Fibroblast of the aortic adventitia (primary cell): ENCODE results near the gene PRKCA. TPM values are rescaled to one million over a fixed set of nuclear protein-coding genes. Genes with fewer than 3 reads are reported as not detected.
"Not testable (repeated sequence)": the region's sequence is repeated elsewhere in the genome, so short reads cannot be mapped to it uniquely, and the experiment has no call there.

Experiments used
- DNase-seq: peaks from one replicate; pipeline ENCODE4 v3.0.0-alpha.2; 2010; ENCODE audit warnings: low read depth
- H3K4me3 ChIP-seq: 2 replicates; pipeline ENCODE4 v1.5.1; 2011; ENCODE audit warnings: low read depth, mild to moderate bottlenecking, control low read depth, low read length, moderate library complexity
- CTCF ChIP-seq: IDR thresholded peaks from 2 replicates; pipeline ENCODE4 v1.5.1; 2011; ENCODE audit warnings: mild to moderate bottlenecking, low read length, control low read depth, inconsistent platforms; ENCODE audit not compliant: insufficient read depth
- total RNA-seq: library from RNA; depleted of rRNA; stranded (reverse); fragments of >200 nt; gene quantifications from 2 replicates; pipeline ENCODE4 v1.2.3, GENCODE V29; 2012; ENCODE audit warnings: low replicate concordance

PRKCA gene
- total RNA-seq, 1 donor, result 43.7 TPM

- H3K4me3 ChIP-seq, result no peak overlapping the region
- TF ChIP-seq CTCF, result no peak
- DNase-seq, result no peak
Measured at GRCh38 chr17:66450008-66450851, 147.8 kb downstream of the PRKCA start.

GRCh38 chr17:66450852-66451158 is 148.4 kb downstream of the PRKCA start:
- DNase-seq, result no peak
- H3K4me3 ChIP-seq, result no peak overlapping the region
- no peak for TF ChIP-seq CTCF

- peak; percentile 13 for TF ChIP-seq CTCF
- DNase-seq, result no peak
- no peak overlapping the region for H3K4me3 ChIP-seq
Measured at GRCh38 chr17:66451188-66452149, 149.1 kb downstream of the PRKCA start.

- no peak for DNase-seq
- no peak for TF ChIP-seq CTCF
- no peak overlapping the region for H3K4me3 ChIP-seq
Measured at GRCh38 chr17:66455060-66455459, 152.6 kb downstream of the PRKCA start.

GRCh38 chr17:66457499-66457898 is 155.1 kb downstream of the PRKCA start:
- not testable (repeated sequence) for DNase-seq, H3K4me3 ChIP-seq

- no peak for DNase-seq
- no peak overlapping the region for H3K4me3 ChIP-seq
- TF ChIP-seq CTCF, result no peak
Measured at GRCh38 chr17:66458782-66459181, 156.4 kb downstream of the PRKCA start.

GRCh38 chr17:66459811-66460270 is 157.4 kb downstream of the PRKCA start:
- H3K4me3 ChIP-seq, result no peak overlapping the region

More at GRCh38 chr17:66459811-66460270, 157.4 kb downstream of the PRKCA start:
- peak; percentile 99 for DNase-seq
- no peak for TF ChIP-seq CTCF
